ENCODE results near the gene BTBD8.

The BTBD8 gene

DNA sequence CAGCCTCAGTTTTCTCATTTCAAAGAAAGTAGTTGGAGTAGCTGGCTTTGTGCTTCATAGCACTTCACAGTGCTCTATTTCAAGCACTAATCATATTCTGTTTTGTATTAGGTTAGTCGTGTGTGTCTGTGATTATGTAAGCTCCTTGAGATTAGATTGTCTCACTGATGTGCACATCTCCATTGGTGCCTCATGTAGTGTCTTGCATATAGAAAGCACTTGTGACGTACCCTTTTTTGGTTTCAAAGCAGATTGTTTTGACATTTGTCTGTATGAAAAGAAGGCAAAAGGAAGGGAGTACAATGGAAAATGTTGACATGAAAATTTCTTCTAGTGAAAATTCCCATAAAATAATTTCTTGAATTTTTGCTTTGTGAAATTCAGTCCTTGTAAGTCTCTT, 13.9 kb downstream of the BTBD8 start:
- DNase-seq, result peak; percentile 26

DNA sequence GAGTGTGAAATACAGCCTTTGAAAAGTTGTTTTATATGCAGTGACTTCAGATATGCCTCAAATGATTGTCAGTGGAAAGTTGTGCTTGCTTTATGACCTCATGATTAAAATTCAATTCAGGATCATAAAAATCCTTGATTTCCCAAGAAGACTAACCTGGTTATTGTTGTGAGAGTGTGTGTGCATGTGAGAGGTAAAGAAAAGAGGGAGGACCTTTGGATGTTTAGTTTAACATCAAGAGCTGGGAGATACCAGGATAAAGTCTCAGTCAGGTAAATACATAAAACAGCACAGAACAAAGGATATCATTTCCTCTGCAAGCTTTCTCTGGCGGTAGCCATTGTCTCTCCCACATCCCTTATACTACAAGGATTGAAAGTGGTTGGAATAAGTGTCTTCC, 14.4 kb downstream of the BTBD8 start:
- no peak for DNase-seq

GRCh38 chr1:92095874-92096273, 15.7 kb downstream of the BTBD8 start:
- DNase-seq, result peak; percentile 54

GRCh38 chr1:92096317-92096716, 16.2 kb downstream of the BTBD8 start:
- peak; percentile 80 for DNase-seq

DNA sequence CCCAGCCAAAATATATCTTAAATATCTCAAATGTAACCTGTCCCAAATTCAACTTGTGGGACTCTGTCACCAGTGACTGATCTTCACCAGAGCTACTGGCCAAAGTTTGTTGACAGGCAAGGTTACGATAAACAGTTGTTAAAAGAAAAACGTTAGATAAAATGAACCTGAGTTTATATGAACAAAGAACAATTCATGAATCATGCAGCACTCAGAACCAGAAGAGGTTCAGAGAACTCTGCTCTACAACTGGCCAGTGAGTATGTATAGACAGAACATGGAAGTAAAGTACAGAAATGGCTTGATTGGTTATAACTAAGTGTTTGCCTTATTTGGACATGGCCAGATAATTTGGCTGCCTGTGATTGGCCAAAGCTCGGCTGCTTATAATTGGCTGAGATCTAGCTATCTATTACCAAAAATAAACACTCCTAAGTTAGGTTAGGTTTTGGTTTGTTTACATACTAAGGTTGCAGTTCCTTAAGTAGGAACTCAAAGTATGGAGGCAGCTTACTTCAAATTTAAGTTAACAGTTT, 25.5 kb downstream of the BTBD8 start:
- no peak for DNase-seq

GRCh38 chr1:92108631-92109030, 28.5 kb downstream of the BTBD8 start:
- DNase-seq, result no peak

DNA sequence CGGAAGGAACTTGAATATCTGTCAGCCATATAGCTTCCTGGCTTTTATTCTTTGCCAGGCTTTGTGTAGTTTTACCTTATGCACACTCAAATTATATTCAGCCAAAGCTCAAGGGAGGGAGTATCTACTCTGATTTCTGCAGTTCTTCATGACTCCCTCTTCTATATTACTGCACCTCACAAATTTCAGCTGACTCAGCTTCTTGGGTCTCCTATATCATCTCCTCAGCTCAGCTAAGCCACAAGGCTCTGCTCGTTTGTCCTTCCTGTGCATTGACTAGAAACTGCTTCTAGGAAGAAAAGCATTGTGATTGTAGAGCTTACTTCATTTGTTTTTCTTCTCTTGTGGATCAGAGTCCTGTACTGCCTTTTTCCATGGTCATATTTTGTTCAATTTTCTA, 37.4 kb downstream of the BTBD8 start:
- DNase-seq, result no peak

DNA sequence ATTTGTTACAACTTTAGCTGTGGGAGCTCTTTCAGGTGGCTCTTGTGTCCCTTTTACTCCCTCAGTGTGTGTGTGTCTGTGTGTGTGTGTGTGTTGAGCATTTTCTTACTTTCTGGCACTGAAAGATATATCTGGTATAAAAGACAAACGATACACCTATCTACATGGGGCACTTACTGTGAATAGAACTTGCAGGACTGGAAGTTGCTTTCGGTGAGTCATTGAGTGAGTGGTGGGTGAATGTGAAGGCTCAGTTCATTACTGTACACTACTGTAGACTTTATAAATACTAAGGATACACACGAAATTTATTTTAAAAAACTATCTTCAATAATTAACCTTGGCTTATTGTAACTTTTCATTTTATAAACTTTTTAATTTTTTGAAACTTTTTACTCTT, 38.7 kb downstream of the BTBD8 start:
- DNase-seq, result no peak

DNA sequence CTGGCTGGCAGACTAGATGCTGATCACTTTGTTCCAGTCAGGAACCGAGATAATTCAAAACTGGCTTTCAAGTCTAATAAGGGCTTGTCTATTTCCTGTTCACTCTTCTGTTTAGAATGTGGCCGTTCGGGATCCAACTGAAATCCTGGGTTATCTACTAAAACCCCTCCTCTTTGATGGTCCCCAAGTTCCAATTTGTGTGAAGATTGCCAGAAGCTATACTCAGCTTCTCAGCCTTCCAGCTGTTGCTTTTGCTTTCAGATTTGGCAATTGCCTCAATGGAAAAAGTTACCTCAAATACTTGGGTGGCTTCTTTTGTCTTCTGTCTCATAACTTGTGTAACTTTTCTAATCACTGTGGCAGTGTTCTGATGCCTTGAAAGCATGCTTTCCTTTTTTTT, 43.7 kb downstream of the BTBD8 start:
- DNase-seq, result peak; percentile 4

GRCh38 chr1:92125204-92125603, 45.1 kb downstream of the BTBD8 start:
- DNase-seq, result no peak

DNA sequence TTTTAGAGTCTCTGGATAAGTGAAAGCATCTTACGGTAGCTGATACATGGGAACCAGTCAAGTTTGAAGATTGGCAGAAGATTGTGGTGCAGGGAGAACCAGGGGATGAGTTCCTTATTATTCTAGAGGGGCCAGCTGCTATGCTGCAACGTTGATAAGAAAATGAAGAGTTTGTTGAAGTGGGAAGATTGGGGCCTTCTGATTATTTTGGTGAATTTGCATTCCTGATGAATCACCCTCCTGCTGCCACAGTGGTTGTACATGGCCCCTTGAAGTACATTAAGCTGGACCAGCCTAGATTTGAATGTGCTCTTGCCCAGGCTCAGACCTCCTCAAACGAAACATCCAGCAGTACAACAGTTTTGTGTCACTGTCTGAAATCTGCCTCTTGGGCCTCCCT, 45.9 kb downstream of the BTBD8 start:
- no peak for DNase-seq

DNA sequence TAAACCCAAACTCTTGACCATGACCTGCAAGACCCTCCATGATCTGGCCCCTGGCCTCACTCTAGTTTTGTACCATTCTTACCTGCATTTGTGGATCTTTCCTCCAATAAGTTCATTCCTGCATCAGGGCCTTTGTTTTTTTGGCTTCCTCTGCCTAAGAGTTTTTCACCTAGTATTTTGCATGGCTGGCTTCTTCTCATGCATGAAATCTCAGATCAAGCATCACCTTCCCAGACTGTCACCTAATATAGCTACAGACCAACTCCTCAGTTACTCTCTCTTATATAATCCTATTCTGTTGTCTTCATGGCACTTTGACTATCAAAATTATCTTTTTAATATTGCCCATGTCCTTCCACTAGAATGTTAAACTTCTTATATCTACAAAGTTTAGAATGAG, 54.2 kb downstream of the BTBD8 start:
- DNase-seq, result no peak

GRCh38 chr1:92136341-92136740, 56.2 kb downstream of the BTBD8 start:
- no peak for DNase-seq

DNA sequence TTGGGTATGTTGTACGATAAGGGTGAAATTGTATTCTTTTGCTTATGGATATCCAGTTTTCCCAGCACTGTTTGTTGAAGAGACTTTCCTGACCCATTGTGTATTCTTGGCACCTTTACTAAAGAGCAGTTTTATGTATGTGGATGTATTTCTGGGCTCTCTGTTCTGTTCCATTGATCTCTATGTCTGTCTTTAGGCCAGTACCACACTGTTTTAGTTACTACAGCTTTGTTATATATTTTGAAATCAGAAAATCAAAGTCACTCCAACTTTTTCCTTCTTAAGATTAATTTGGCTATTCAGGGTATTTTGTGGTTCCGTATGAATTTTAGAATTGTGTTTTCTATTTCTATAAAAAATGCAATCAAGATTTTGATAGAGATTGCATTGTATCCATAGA, 74.8 kb downstream of the BTBD8 start:
- no peak for DNase-seq

- no peak for DNase-seq
Measured at GRCh38 chr1:92159593-92159992, 79.4 kb downstream of the BTBD8 start.

DNA sequence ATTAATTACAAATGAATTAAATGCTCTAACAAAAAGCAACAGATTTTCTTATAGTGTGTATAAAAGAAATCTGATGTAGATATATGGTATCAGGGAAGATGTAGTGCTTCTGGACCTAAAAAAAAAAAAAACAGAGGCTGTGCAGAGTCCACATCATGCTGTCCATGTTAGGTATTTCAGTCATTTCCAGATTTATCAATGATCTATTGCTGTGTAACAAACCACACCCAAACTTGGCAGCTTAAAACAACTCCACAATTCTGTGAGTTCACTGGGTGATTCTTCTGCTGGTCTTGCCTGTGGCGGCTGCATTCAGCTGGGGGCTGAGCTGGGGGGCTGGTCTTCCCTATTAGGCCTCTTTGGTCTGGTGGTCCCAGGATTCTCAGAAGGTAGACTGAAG, 85.2 kb downstream of the BTBD8 start:
- DNase-seq, result no peak

DNA sequence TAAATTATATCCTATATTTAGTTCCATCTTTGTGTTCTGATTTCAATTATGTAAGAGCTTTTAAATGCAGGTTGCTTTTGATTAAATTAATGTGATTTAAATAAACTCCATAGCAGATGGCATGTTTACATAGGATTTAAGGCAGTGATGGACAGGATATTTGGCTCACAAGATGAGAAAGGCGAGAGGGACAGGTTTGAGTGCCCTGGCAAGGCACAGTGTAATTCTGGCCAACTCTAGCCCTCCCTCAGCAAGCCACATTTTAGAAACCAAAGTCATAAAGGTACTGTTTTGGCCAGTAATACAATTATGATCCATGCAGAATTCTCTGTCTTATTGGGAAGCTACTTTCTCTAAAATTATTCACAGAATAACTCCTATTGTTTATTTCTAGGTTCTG, 87.0 kb downstream of the BTBD8 start:
- no peak for DNase-seq

DNA sequence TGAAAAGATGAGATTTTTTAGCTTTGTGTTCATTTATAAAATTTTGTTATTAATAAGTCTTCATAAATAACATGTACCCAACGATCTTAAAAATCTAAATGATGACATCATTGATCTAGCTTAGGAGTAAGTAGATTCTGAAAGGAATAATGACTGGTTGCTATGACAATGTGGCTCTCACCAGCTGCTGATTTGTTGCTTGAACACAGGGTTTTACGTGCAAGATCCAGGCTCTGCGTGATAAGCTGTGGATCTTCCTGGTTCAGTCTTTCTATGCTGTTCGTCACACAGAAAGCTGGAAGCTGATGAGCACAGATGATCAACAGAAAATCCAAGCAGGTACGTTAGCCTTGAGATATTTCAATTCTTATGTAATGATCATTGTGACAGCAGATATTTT, 88.5 kb downstream of the BTBD8 start:
- DNase-seq, result no peak

GRCh38 chr1:92169214-92170005, 89.3 kb downstream of the BTBD8 start:
- no peak for DNase-seq

DNA sequence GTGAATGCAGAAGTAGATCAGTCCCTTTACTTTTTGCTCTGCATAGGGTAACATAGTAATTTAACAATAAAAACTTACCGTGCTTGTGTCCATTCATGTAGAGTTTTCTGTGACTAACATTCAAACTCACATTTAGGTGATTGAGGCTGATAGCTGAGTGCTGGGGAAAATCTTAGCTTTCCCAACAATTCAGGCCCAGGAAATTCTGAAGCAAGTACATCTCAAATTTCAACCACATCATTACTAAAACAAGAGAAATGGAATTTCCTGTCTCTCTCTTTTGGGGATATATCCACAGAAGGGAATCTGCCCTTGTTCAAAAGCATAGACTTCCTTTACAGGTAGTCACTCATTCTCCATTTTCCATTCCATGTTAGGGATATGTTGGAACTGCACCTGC, 104.5 kb downstream of the BTBD8 start:
- DNase-seq, result no peak

- DNase-seq, result no peak
Measured at GRCh38 chr1:92186081-92186480, 105.9 kb downstream of the BTBD8 start.

GRCh38 chr1:92188436-92189255, 108.5 kb downstream of the BTBD8 start:
- no peak for DNase-seq

GRCh38 chr1:92191726-92192125, 111.6 kb downstream of the BTBD8 start:
- no peak for DNase-seq

GRCh38 chr1:92192246-92192645, 112.1 kb downstream of the BTBD8 start:
- DNase-seq, result no peak
